PC-9 (cell line): ENCODE results near the gene ETHE1. TPM values are rescaled to one million over a fixed set of nuclear protein-coding genes. Genes with fewer than 3 reads are reported as not detected.

Source experiments
- BruUV-seq: library from RNA; stranded (reverse); fragments of 400-500 nt; replicated peaks from 2 replicates; lab custom pipeline; 2021; lab: Mats Ljungman, UMichigan
- CTCF ChIA-PET: fragments of 300-600 bp; sonication (Branson Sonifier 250); formaldehyde crosslinking; loops from one replicate; lab custom pipeline; 2022; ENCODE audit warnings: antibody characterized with exemption; lab: Charles Lee
- POLR2A ChIA-PET: fragments of 300-600 bp; sonication (Branson Sonifier 250); formaldehyde crosslinking; loops from one replicate; lab custom pipeline; 2022; ENCODE audit warnings: antibody characterized with exemption; ENCODE audit not compliant: unreplicated experiment; lab: Charles Lee
- DNase-seq, 2 experiments: peaks; one replicate each; pipeline versions ENCODE4 v3.0.0 to v3.0.0-alpha.2; 2015 to 2022; ENCODE audit warnings: mixed read lengths in 1 of 2
- H2AFZ ChIP-seq: fragments of 200-600 bp; sonication (generic); 2 replicates; pipeline ENCODE4 v1.8.1; 2017; ENCODE audit warnings: antibody characterized with exemption
- H3F3A ChIP-seq: fragments of 200-600 bp; sonication (generic); 2 replicates; pipeline ENCODE4 v1.8.1; 2017; ENCODE audit warnings: antibody characterized with exemption, mild to moderate bottlenecking, low read depth; ENCODE audit not compliant: insufficient read depth
- H3K27ac ChIP-seq: fragments of 200-600 bp; sonication (generic); 2 replicates; pipeline ENCODE4 v1.6.1; 2016; ENCODE audit warnings: mixed run types
- H3K27me3 ChIP-seq: fragments of 200-600 bp; sonication (generic); 2 replicates; pipeline ENCODE4 v1.6.1; 2016; ENCODE audit warnings: low read depth, mixed run types; ENCODE audit not compliant: insufficient read depth
- H3K36me3 ChIP-seq: fragments of 200-600 bp; sonication (generic); 2 replicates; pipeline ENCODE4 v1.6.1; 2016; ENCODE audit warnings: low read depth, mixed run types
- H3K4me1 ChIP-seq: fragments of 200-600 bp; sonication (generic); replicated peaks from 2 replicates; pipeline ENCODE4 v1.6.1; 2016; ENCODE audit warnings: mixed run types; ENCODE audit not compliant: insufficient read depth
- H3K4me2 ChIP-seq: fragments of 200-600 bp; sonication (generic); 2 replicates; pipeline ENCODE4 v1.6.1; 2017; ENCODE audit warnings: mixed run types
- H3K4me3 ChIP-seq: fragments of 200-600 bp; sonication (generic); 2 replicates; pipeline ENCODE4 v1.6.1; 2016; ENCODE audit warnings: mixed run types
- H3K79me2 ChIP-seq: fragments of 200-600 bp; sonication (generic); 2 replicates; pipeline ENCODE4 v1.6.1; 2017; ENCODE audit warnings: low read depth, mixed run types
- H3K9me2 ChIP-seq: fragments of 200-600 bp; sonication (generic); 2 replicates; pipeline ENCODE4 v1.8.1; 2017; ENCODE audit warnings: mild to moderate bottlenecking; ENCODE audit not compliant: insufficient read depth
- H3K9me3 ChIP-seq: fragments of 200-600 bp; sonication (generic); 2 replicates; pipeline ENCODE4 v1.8.1; 2016; ENCODE audit warnings: low read depth; ENCODE audit not compliant: insufficient read depth
- H4K20me1 ChIP-seq: fragments of 200-600 bp; sonication (generic); 2 replicates; pipeline ENCODE4 v1.8.1; 2017; ENCODE audit not compliant: insufficient read depth
- CTCF ChIP-seq: fragments of 200-600 bp; sonication (generic); conservative IDR thresholded peaks from 2 replicates; pipeline ENCODE4 v1.6.1; 2017; ENCODE audit warnings: mixed run types, antibody characterized with exemption, mild to moderate bottlenecking, moderate library complexity
- EZH2 ChIP-seq: fragments of 200-600 bp; sonication (generic); IDR thresholded peaks from 2 replicates; pipeline ENCODE4 v1.8.0; 2017; ENCODE audit warnings: antibody characterized with exemption, low read depth
- intact Hi-C: fragments of 100-400 bp; cut with micrococcal nuclease; formaldehyde crosslinking; loops from one replicate; pipeline ENCODE4 v1.10.0; 2022; ENCODE audit not compliant: unreplicated experiment
- total RNA-seq: library from RNA; stranded (reverse); gene quantifications from 2 replicates; pipeline ENCODE4 v1.2.3, GENCODE V29; 2021

ETHE1 gene
- total RNA-seq, 1 experiment from 2014 or later, result 83.4 TPM

GRCh38 chr19:43474487-43474886 is 52.5 kb downstream of the ETHE1 start:
- BruUV-seq, result no TSS peak
- Histone ChIP-seq H3K4me3 (peak overlapping the region; percentile 54; the same call in 1 of the 2 replicates), H3K9me3 (no peaks in the 10 kb centered on the region), H3K36me3 (no peaks in the 10 kb centered on the region), H3K4me1 (peaks cover 30% of the 10 kb centered on the region), H4K20me1 (no peaks in the 10 kb centered on the region), H3K79me2 (no peaks in the 10 kb centered on the region), H3K27me3 (no peaks in the 10 kb centered on the region), H3F3A (peaks cover 47% of the 10 kb centered on the region), H3K27ac (peak overlapping the region; percentile 66), H3K9me2 (no peaks in the 10 kb centered on the region), H2AFZ (no peak overlapping the region), H3K4me2 (peak overlapping the region; percentile 88)
- no peak for DNase-seq
- intact Hi-C loops, result no loop called here
- CTCF ChIA-PET, result interaction anchor here (0.5 kb wide), 1 partner anchor 39 kb away, joined by 8 read pairs; no protein-coding TSS in a partner anchor
- no peak for TF ChIP-seq CTCF
- no peak for TF ChIP-seq EZH2
- POLR2A ChIA-PET, result interaction anchor here (0.6 kb wide), 1 partner anchor 475 kb away, joined by 11 read pairs; no protein-coding TSS in a partner anchor

GRCh38 chr19:43471091-43471490 is 55.9 kb downstream of the ETHE1 start:
- H3K9me3 ChIP-seq, result no peaks in the 10 kb centered on the region
- BruUV-seq, result no TSS peak
- H3K4me1 ChIP-seq, result peaks cover 61% of the 10 kb centered on the region
- peak overlapping the region; percentile 27; the same call in 1 of the 2 replicates for H3K27ac ChIP-seq
- H3K27me3 ChIP-seq, result no peaks in the 10 kb centered on the region
- peak overlapping the region; percentile 62 for H3K4me2 ChIP-seq
- no peak overlapping the region for H2AFZ ChIP-seq
- H3K9me2 ChIP-seq, result no peaks in the 10 kb centered on the region
- H3F3A ChIP-seq, result peaks cover 68% of the 10 kb centered on the region
- H3K4me3 ChIP-seq, result no peak overlapping the region
- ChIA-PET CTCF (no interaction called here), POLR2A (no interaction called here)
- H4K20me1 ChIP-seq, result no peaks in the 10 kb centered on the region
- no peaks in the 10 kb centered on the region for H3K36me3 ChIP-seq
- TF ChIP-seq EZH2, result no peak
- TF ChIP-seq CTCF, result no peak
- DNase-seq, result peak; percentile 40 to 51
- H3K79me2 ChIP-seq, result no peaks in the 10 kb centered on the region
- intact Hi-C loops, result no loop called here

GRCh38 chr19:43470288-43470687 is 56.7 kb downstream of the ETHE1 start:
- Histone ChIP-seq H3K4me1 (peaks cover 60% of the 10 kb centered on the region), H3F3A (peaks cover 66% of the 10 kb centered on the region), H2AFZ (no peak overlapping the region; the same call in 1 of the 2 replicates), H3K9me3 (no peaks in the 10 kb centered on the region), H3K36me3 (no peaks in the 10 kb centered on the region), H3K27me3 (no peaks in the 10 kb centered on the region), H4K20me1 (no peaks in the 10 kb centered on the region), H3K79me2 (peaks cover under 1% of the 10 kb centered on the region), H3K4me3 (no peak overlapping the region), H3K27ac (no peak overlapping the region), H3K9me2 (no peaks in the 10 kb centered on the region), H3K4me2 (peak overlapping the region; percentile 62)
- no TSS peak for BruUV-seq
- ChIA-PET CTCF (no interaction called here), POLR2A (no interaction called here)
- DNase-seq, result peak; percentile 42 to 53
- TF ChIP-seq EZH2, result no peak
- no peak for TF ChIP-seq CTCF
- intact Hi-C loops, result no loop called here
